ENCODE data around the gene LCN15.

The LCN15 gene

GRCh38 chr9:136760424-136760823 lies 3.9 kb downstream of the LCN15 start:
- Histone ChIP-seq H2AFZ (ENCODE audit: low read depth, low read length, severe bottlenecking) (no peak overlapping the region), H3K9me3 (ENCODE audit: insufficient read depth, low read length) (no peaks in the 10 kb centered on the region), H3K4me2 (ENCODE audit: low read depth, low read length, poor library complexity, severe bottlenecking) (no peak overlapping the region), H3F3A (ENCODE audit: insufficient read depth) (no peaks in the 10 kb centered on the region), H3K27me3 (ENCODE audit: low read length) (no peaks in the 10 kb centered on the region), H3K9me2 (replicated peaks; ENCODE audit: insufficient read depth, low read length) (no peaks in the 10 kb centered on the region), H4K20me1 (ENCODE audit: low read depth, low read length) (no peaks in the 10 kb centered on the region), H3K36me3 (ENCODE audit: low read length) (no peaks in the 10 kb centered on the region), H3K9ac (ENCODE audit: low read length) (no peak overlapping the region), H3K79me2 (ENCODE audit: insufficient read depth, low read length) (no peaks in the 10 kb centered on the region), H3K27ac (ENCODE audit: low read depth, low read length) (no peak overlapping the region), H3K4me3 (ENCODE audit: insufficient read depth, low read length, poor library complexity, severe bottlenecking) (no peak overlapping the region)
- TF ChIP-seq CTCF (IDR thresholded peaks at IDR 0.05; ENCODE audit: insufficient read depth, low read length, poor library complexity, severe bottlenecking): no peak
- no peak for TF ChIP-seq EZH2phosphoT487 (conservative IDR thresholded peaks at IDR 0.05; ENCODE audit: low read length)

GRCh38 chr9:136759436-136760325 lies 4.6 kb downstream of the LCN15 start:
- no peak overlapping the region for H3K4me3 ChIP-seq (ENCODE audit: insufficient read depth, low read length, poor library complexity, severe bottlenecking)
- no peak overlapping the region for H3K4me2 ChIP-seq (ENCODE audit: low read depth, low read length, poor library complexity, severe bottlenecking)
- H3K27ac ChIP-seq (ENCODE audit: low read depth, low read length): no peak overlapping the region
- H3K36me3 ChIP-seq (ENCODE audit: low read length): no peaks in the 10 kb centered on the region
- H4K20me1 ChIP-seq (ENCODE audit: low read depth, low read length): no peaks in the 10 kb centered on the region
- H3K9me3 ChIP-seq (ENCODE audit: insufficient read depth, low read length): no peaks in the 10 kb centered on the region
- H3K9me2 ChIP-seq (replicated peaks; ENCODE audit: insufficient read depth, low read length): no peaks in the 10 kb centered on the region
- no peaks in the 10 kb centered on the region for H3F3A ChIP-seq (ENCODE audit: insufficient read depth)
- no peak overlapping the region for H3K9ac ChIP-seq (ENCODE audit: low read length)
- no peaks in the 10 kb centered on the region for H3K79me2 ChIP-seq (ENCODE audit: insufficient read depth, low read length)
- no peak for TF ChIP-seq CTCF (IDR thresholded peaks at IDR 0.05; ENCODE audit: insufficient read depth, low read length, poor library complexity, severe bottlenecking)
- no peak for TF ChIP-seq EZH2phosphoT487 (conservative IDR thresholded peaks at IDR 0.05; ENCODE audit: low read length)
- H2AFZ ChIP-seq (ENCODE audit: low read depth, low read length, severe bottlenecking): no peak overlapping the region
- H3K27me3 ChIP-seq (ENCODE audit: low read length): no peaks in the 10 kb centered on the region

- no peaks in the 10 kb centered on the region for H3K36me3 ChIP-seq (ENCODE audit: low read length)
- no peak overlapping the region for H3K4me2 ChIP-seq (ENCODE audit: low read depth, low read length, poor library complexity, severe bottlenecking)
- no peak overlapping the region for H3K4me3 ChIP-seq (ENCODE audit: insufficient read depth, low read length, poor library complexity, severe bottlenecking)
- no peak overlapping the region for H2AFZ ChIP-seq (ENCODE audit: low read depth, low read length, severe bottlenecking)
- no peak for TF ChIP-seq EZH2phosphoT487 (conservative IDR thresholded peaks at IDR 0.05; ENCODE audit: low read length)
- TF ChIP-seq CTCF (IDR thresholded peaks at IDR 0.05; ENCODE audit: insufficient read depth, low read length, poor library complexity, severe bottlenecking): no peak
- no peaks in the 10 kb centered on the region for H3K27me3 ChIP-seq (ENCODE audit: low read length)
- no peak overlapping the region for H3K9ac ChIP-seq (ENCODE audit: low read length)
- H4K20me1 ChIP-seq (ENCODE audit: low read depth, low read length): no peaks in the 10 kb centered on the region
- H3K27ac ChIP-seq (ENCODE audit: low read depth, low read length): no peak overlapping the region
- no peaks in the 10 kb centered on the region for H3K9me2 ChIP-seq (replicated peaks; ENCODE audit: insufficient read depth, low read length)
- H3F3A ChIP-seq (ENCODE audit: insufficient read depth): no peaks in the 10 kb centered on the region
- H3K9me3 ChIP-seq (ENCODE audit: insufficient read depth, low read length): no peaks in the 10 kb centered on the region
- no peaks in the 10 kb centered on the region for H3K79me2 ChIP-seq (ENCODE audit: insufficient read depth, low read length)
Measured at GRCh38 chr9:136759001-136759400, 5.3 kb downstream of the LCN15 start.
